Subcutaneous abdominal adipose tissue (tissue), 5 donors: Measurements from ENCODE around the gene DSG2.

ENCODE experiments used
- H3K27ac ChIP-seq: one replicate; pipeline ENCODE4 v1.7.0; 2013; ENCODE audit warnings: low read depth, mild to moderate bottlenecking, inconsistent platforms, low read length, moderate library complexity
- H3K27me3 ChIP-seq, 5 donors: one replicate each; pipeline ENCODE4 v1.7.0; 2013; ENCODE audit warnings: low read length in 5 of 5, inconsistent platforms in 1 of 5; ENCODE audit not compliant: control insufficient read depth in 5 of 5, insufficient read depth in 4 of 5
- H3K36me3 ChIP-seq, 5 donors: one replicate each; pipeline ENCODE4 v1.7.0; 2013; ENCODE audit warnings: low read length in 5 of 5; ENCODE audit not compliant: control insufficient read depth in 5 of 5, insufficient read depth in 5 of 5
- H3K4me1 ChIP-seq, 5 donors: one replicate each; pipeline ENCODE4 v1.7.0; 2013; ENCODE audit warnings: low read length in 5 of 5, mild to moderate bottlenecking in 3 of 5, moderate library complexity in 1 of 5; ENCODE audit not compliant: control insufficient read depth in 5 of 5, insufficient read depth in 5 of 5
- H3K4me3 ChIP-seq, 5 donors: one replicate each; pipeline ENCODE4 v1.7.0; 2013; ENCODE audit warnings: low read length in 5 of 5, low read depth in 1 of 5
- H3K9ac ChIP-seq, 5 donors: one replicate each; pipeline ENCODE4 v1.7.0; 2013; ENCODE audit warnings: low read length in 5 of 5, mild to moderate bottlenecking in 4 of 5, moderate library complexity in 3 of 5
- H3K9me3 ChIP-seq, 5 donors: one replicate each; pipeline ENCODE4 v1.7.0; 2013; ENCODE audit warnings: low read length in 5 of 5; ENCODE audit not compliant: control insufficient read depth in 5 of 5
- donor health status: healthy.
- donor health status: healthy.
- donor health status: healthy.
- donor health status: healthy.
- donor health status: healthy.

Gene DSG2

GRCh38 chr18:31497836-31498573 is at the start of gene DSG2:
Gene DSG2, plus strand, starts transcription at chr18:31498177. Its CDS starts 75 bp downstream, at chr18:31498252.
- H3K4me1 ChIP-seq: peaks cover 0 to 27% (median 11%) of the 10 kb centered on the region in 5 donors
- peaks cover 0 to 7% (median 0%) of the 10 kb centered on the region in 5 donors for H3K27me3 ChIP-seq
- H3K27ac ChIP-seq: peak within 1 kb of the TSS; percentile 50
- peak within 1 kb of the TSS in 4 of 5 donors; percentile 59 to 76 (median 72) for H3K9ac ChIP-seq
- no peaks in the 10 kb centered on the region for H3K36me3 ChIP-seq
- no peaks in the 10 kb centered on the region for H3K9me3 ChIP-seq
- H3K4me3 ChIP-seq: peak within 1 kb of the TSS; percentile 75 to 89 (median 77)

- H3K4me1 ChIP-seq: no peaks in the 10 kb centered on the region
- H3K4me3 ChIP-seq: no peak overlapping the region
- no peaks in the 10 kb centered on the region for H3K27me3 ChIP-seq
- no peaks in the 10 kb centered on the region for H3K9me3 ChIP-seq
- no peaks in the 10 kb centered on the region for H3K36me3 ChIP-seq
- H3K9ac ChIP-seq: no peak overlapping the region
- H3K27ac ChIP-seq: no peak overlapping the region
Measured at GRCh38 chr18:31450409-31450808, 47.6 kb upstream of the DSG2 start.

- no peaks in the 10 kb centered on the region for H3K27me3 ChIP-seq
- no peak overlapping the region for H3K27ac ChIP-seq
- H3K9ac ChIP-seq: no peak overlapping the region
- no peaks in the 10 kb centered on the region for H3K4me1 ChIP-seq
- no peaks in the 10 kb centered on the region for H3K9me3 ChIP-seq
- H3K36me3 ChIP-seq: no peaks in the 10 kb centered on the region
- H3K4me3 ChIP-seq: no peak overlapping the region
Measured at GRCh38 chr18:31451625-31452024, 46.4 kb upstream of the DSG2 start.

GRCh38 chr18:31454066-31454708 is 43.8 kb upstream of the DSG2 start:
- Histone ChIP-seq H3K36me3 (no peaks in the 10 kb centered on the region), H3K9me3 (no peaks in the 10 kb centered on the region), H3K27ac (no peak overlapping the region), H3K4me3 (no peak overlapping the region), H3K4me1 (no peaks in the 10 kb centered on the region), H3K27me3 (no peaks in the 10 kb centered on the region), H3K9ac (no peak overlapping the region)

- H3K9ac ChIP-seq: no peak overlapping the region
- H3K4me1 ChIP-seq: no peaks in the 10 kb centered on the region
- H3K36me3 ChIP-seq: no peaks in the 10 kb centered on the region
- peaks cover 0 to 2% (median 0%) of the 10 kb centered on the region in 5 donors for H3K27me3 ChIP-seq
- no peaks in the 10 kb centered on the region for H3K9me3 ChIP-seq
- no peak overlapping the region for H3K27ac ChIP-seq
- no peak overlapping the region for H3K4me3 ChIP-seq
Measured at GRCh38 chr18:31469629-31470028, 28.3 kb upstream of the DSG2 start.

GRCh38 chr18:31478688-31479087 is 19.3 kb upstream of the DSG2 start:
- no peaks in the 10 kb centered on the region for H3K4me1 ChIP-seq
- H3K27ac ChIP-seq: no peak overlapping the region
- H3K36me3 ChIP-seq: no peaks in the 10 kb centered on the region
- H3K27me3 ChIP-seq: peaks cover 0 to 3% (median 0%) of the 10 kb centered on the region in 5 donors
- no peak overlapping the region for H3K4me3 ChIP-seq
- H3K9me3 ChIP-seq: no peaks in the 10 kb centered on the region
- no peak overlapping the region for H3K9ac ChIP-seq

- no peak overlapping the region for H3K9ac ChIP-seq
- peaks cover 0 to 5% (median 0%) of the 10 kb centered on the region in 5 donors for H3K27me3 ChIP-seq
- no peak overlapping the region for H3K4me3 ChIP-seq
- H3K4me1 ChIP-seq: no peaks in the 10 kb centered on the region
- no peak overlapping the region for H3K27ac ChIP-seq
- H3K36me3 ChIP-seq: no peaks in the 10 kb centered on the region
- no peaks in the 10 kb centered on the region for H3K9me3 ChIP-seq
Measured at GRCh38 chr18:31482051-31482450, 15.9 kb upstream of the DSG2 start.

GRCh38 chr18:31483396-31483795 is 14.6 kb upstream of the DSG2 start:
- no peaks in the 10 kb centered on the region for H3K9me3 ChIP-seq
- no peak overlapping the region for H3K4me3 ChIP-seq
- no peak overlapping the region for H3K9ac ChIP-seq
- no peaks in the 10 kb centered on the region for H3K4me1 ChIP-seq
- H3K27me3 ChIP-seq: peaks cover 0 to 2% (median 0%) of the 10 kb centered on the region in 5 donors
- no peaks in the 10 kb centered on the region for H3K36me3 ChIP-seq
- H3K27ac ChIP-seq: no peak overlapping the region

- H3K9ac ChIP-seq: no peak overlapping the region
- no peaks in the 10 kb centered on the region for H3K9me3 ChIP-seq
- H3K4me1 ChIP-seq: no peaks in the 10 kb centered on the region
- H3K36me3 ChIP-seq: no peaks in the 10 kb centered on the region
- H3K27me3 ChIP-seq: peaks cover 0 to 2% (median 0%) of the 10 kb centered on the region in 5 donors
- H3K27ac ChIP-seq: no peak overlapping the region
- no peak overlapping the region for H3K4me3 ChIP-seq
Measured at GRCh38 chr18:31484461-31484860, 13.5 kb upstream of the DSG2 start.

GRCh38 chr18:31486165-31486564 is 11.8 kb upstream of the DSG2 start:
- H3K9me3 ChIP-seq: no peaks in the 10 kb centered on the region
- no peak overlapping the region for H3K9ac ChIP-seq
- peaks cover 0 to 2% (median 0%) of the 10 kb centered on the region in 5 donors for H3K27me3 ChIP-seq
- no peaks in the 10 kb centered on the region for H3K36me3 ChIP-seq
- no peak overlapping the region for H3K4me3 ChIP-seq
- H3K4me1 ChIP-seq: no peaks in the 10 kb centered on the region
- no peak overlapping the region for H3K27ac ChIP-seq
